Uterus (tissue), 2 donors: ENCODE measurements around the gene S100P.

Experiments used
- POLR2A ChIP-seq, 2 donors: fragments of 450-650 bp; IDR thresholded peaks; one replicate each; pipeline ENCODE4 v1.6.1; 2016; ENCODE audit warnings: antibody characterized with exemption in 2 of 2, mild to moderate bottlenecking in 1 of 2, moderate library complexity in 1 of 2
- TF ChIP-seq, protein P1 (sequence below), 4 experiments: fragments of 200-600 bp in 2 of 4; fragments of 450-650 bp in 2 of 4; sonication (generic) in 2 of 4; IDR thresholded peaks; one replicate each; pipeline ENCODE4 v1.5.1; 2016 to 2019; ENCODE audit warnings: antibody characterized with exemption in 4 of 4, mild to moderate bottlenecking in 2 of 4, moderate library complexity in 1 of 4

- TF ChIP-seq, protein P1, sequence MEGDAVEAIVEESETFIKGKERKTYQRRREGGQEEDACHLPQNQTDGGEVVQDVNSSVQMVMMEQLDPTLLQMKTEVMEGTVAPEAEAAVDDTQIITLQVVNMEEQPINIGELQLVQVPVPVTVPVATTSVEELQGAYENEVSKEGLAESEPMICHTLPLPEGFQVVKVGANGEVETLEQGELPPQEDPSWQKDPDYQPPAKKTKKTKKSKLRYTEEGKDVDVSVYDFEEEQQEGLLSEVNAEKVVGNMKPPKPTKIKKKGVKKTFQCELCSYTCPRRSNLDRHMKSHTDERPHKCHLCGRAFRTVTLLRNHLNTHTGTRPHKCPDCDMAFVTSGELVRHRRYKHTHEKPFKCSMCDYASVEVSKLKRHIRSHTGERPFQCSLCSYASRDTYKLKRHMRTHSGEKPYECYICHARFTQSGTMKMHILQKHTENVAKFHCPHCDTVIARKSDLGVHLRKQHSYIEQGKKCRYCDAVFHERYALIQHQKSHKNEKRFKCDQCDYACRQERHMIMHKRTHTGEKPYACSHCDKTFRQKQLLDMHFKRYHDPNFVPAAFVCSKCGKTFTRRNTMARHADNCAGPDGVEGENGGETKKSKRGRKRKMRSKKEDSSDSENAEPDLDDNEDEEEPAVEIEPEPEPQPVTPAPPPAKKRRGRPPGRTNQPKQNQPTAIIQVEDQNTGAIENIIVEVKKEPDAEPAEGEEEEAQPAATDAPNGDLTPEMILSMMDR (IDR thresholded peaks at IDR 0.05): no peak
- no peak for TF ChIP-seq POLR2A (IDR thresholded peaks at IDR 0.05)
These were observed 27.4 kb downstream of the S100P start for GRCh38 chr4:6721121-6721520.
